Activated B cell treated with CpG ODN at 0.5 μM for 24 hours (primary cell): ENCODE measurements around the gene ANO8. TPM values are rescaled to one million over a fixed set of nuclear protein-coding genes. Genes with fewer than 3 reads are reported as not detected.

ENCODE experiments used
- ATAC-seq: fragments of 200-7000 bp; cut with Tn5 transposase; one replicate; pipeline ENCODE4 v1.10.0; 2021; ENCODE audit warnings: low read depth, mild to moderate bottlenecking, moderate library complexity
- CTCF ChIA-PET: fragments of 350-600 bp; sonication (Branson Sonifier 250); formaldehyde crosslinking; loops from one replicate; lab custom pipeline; 2021; ENCODE audit warnings: antibody characterized with exemption; lab: Charles Lee
- POLR2A ChIA-PET: fragments of 350-600 bp; sonication (Branson Sonifier 250); formaldehyde crosslinking; loops from one replicate; lab custom pipeline; 2021; ENCODE audit warnings: antibody characterized with exemption; lab: Charles Lee
- DNase-seq: peaks from one replicate; pipeline ENCODE4 v3.0.0; 2022
- H3K27ac Mint-ChIP-seq: one replicate; pipeline ENCODE4 v1.8.0; 2020; ENCODE audit warnings: mixed read lengths
- H3K27me3 Mint-ChIP-seq: one replicate; pipeline ENCODE4 v1.8.0; 2021; ENCODE audit warnings: mixed read lengths
- H3K36me3 Mint-ChIP-seq: one replicate; pipeline ENCODE4 v1.8.0; 2021; ENCODE audit warnings: low read depth, mixed read lengths
- H3K4me1 Mint-ChIP-seq: one replicate; pipeline ENCODE4 v1.8.0; 2021; ENCODE audit warnings: mixed read lengths
- H3K4me3 Mint-ChIP-seq: one replicate; pipeline ENCODE4 v1.8.0; 2020; ENCODE audit warnings: mild to moderate bottlenecking, mixed read lengths
- H3K9me3 Mint-ChIP-seq: one replicate; pipeline ENCODE4 v1.8.0; 2020; ENCODE audit warnings: mixed read lengths
- intact Hi-C: fragments of 100-400 bp; cut with micrococcal nuclease; formaldehyde crosslinking; loops from one replicate; pipeline ENCODE4 v1.15.1; 2024
- total RNA-seq: library from RNA; stranded (reverse); gene quantifications from 2 replicates; pipeline ENCODE4 v1.2.3, GENCODE V29; 2022
- TF ChIP-seq, protein P1 (sequence below): fragments of 200-600 bp; IDR thresholded peaks from one replicate; pipeline ENCODE4 v1.8.0; 2022; ENCODE audit warnings: antibody characterized with exemption, mild to moderate bottlenecking

Gene ANO8
- total RNA-seq, 1 donor from 2014 or later = 2.2 TPM

DNA sequence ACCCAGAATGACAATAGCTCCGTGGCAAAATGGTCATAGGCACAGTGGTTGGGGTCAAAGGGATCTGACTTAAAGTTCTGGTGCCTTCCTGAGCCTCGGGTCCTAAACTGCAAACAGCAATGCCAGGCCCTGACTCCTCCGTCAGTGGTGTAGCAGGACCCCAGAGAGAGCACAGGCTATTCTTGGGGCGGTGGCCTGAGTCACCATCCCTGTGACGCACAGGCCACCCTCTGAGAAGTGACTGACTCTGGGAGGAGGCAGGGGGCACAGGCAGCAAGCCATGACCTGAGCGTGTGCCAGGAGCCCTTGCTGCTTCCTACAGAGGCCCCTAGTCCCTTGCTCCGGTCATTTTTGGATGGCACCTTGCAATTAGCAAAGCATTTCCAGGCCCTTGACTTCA is 23.7 kb upstream of the ANO8 start:
- Mint-ChIP-seq H3K36me3 (no peaks in the 10 kb centered on the region), H3K9me3 (no peaks in the 10 kb centered on the region), H3K4me3 (no peak overlapping the region), H3K4me1 (no peaks in the 10 kb centered on the region), H3K27ac (no peak overlapping the region), H3K27me3 (peaks cover 18% of the 10 kb centered on the region)
- DNase-seq (no peak), ATAC-seq (no peak)
- POLR2A ChIA-PET = no interaction called here
- CTCF ChIA-PET = no interaction called here
- TF ChIP-seq, protein P1, sequence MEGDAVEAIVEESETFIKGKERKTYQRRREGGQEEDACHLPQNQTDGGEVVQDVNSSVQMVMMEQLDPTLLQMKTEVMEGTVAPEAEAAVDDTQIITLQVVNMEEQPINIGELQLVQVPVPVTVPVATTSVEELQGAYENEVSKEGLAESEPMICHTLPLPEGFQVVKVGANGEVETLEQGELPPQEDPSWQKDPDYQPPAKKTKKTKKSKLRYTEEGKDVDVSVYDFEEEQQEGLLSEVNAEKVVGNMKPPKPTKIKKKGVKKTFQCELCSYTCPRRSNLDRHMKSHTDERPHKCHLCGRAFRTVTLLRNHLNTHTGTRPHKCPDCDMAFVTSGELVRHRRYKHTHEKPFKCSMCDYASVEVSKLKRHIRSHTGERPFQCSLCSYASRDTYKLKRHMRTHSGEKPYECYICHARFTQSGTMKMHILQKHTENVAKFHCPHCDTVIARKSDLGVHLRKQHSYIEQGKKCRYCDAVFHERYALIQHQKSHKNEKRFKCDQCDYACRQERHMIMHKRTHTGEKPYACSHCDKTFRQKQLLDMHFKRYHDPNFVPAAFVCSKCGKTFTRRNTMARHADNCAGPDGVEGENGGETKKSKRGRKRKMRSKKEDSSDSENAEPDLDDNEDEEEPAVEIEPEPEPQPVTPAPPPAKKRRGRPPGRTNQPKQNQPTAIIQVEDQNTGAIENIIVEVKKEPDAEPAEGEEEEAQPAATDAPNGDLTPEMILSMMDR = no peak
- intact Hi-C loops = no loop called here

DNA sequence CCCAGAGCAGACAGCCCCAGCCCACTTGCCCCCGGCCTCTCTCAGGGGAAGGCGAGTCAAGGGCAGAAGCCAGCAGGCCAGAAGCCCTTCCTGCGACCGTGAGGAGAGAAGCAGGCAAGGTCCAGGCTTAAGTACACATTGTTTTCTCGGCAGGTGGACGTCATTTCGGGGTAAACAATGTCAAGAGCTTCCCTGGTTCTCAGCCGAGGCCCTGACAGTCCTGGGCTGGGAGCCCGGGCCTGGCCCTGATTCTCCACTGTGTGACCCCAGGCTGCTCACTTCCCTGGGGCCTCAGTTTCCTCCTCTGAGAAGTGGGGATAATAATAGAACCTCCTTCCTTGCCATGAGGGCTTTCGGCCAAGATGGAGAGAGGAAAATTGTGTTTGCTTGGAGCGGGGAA is 23.1 kb upstream of the ANO8 start:
- peaks cover 22% of the 10 kb centered on the region for H3K27me3 Mint-ChIP-seq
- H3K4me3 Mint-ChIP-seq = no peak overlapping the region
- ATAC-seq (no peak), DNase-seq (no peak)
- no peaks in the 10 kb centered on the region for H3K4me1 Mint-ChIP-seq
- intact Hi-C loops = no loop called here
- no peaks in the 10 kb centered on the region for H3K9me3 Mint-ChIP-seq
- H3K36me3 Mint-ChIP-seq = no peaks in the 10 kb centered on the region
- TF ChIP-seq, protein P1 = no peak
- POLR2A ChIA-PET = no interaction called here
- no peak overlapping the region for H3K27ac Mint-ChIP-seq
- CTCF ChIA-PET = no interaction called here

DNA sequence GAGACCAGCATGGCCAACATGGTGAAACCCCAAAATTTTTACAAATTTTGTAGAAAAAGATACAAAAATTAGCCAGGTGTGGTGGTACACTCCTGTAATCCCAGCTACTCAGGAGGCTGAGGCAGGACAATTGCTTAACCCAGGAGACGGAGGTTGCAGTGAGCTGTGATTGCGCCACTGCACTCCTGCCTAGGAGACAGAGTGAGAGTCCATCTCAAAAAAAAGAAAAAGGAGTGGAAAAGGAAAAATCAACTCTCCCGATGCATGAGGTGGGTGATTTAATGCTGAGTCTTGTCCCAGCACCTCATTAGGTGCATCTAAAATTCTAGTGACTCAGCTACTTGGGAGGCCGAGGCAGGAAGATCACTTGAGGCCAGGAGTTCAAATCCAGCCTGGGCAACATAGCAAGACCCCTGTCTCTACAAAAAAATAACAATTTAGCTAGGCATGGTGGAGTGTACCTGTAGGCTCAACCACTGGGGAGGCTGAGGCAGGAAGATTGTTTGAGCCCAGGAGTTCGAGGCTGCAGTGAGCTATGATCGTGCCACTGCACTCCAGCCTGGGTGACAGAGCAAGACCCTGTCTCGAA is 22.5 kb upstream of the ANO8 start:
- Mint-ChIP-seq H3K36me3 (no peaks in the 10 kb centered on the region), H3K9me3 (no peaks in the 10 kb centered on the region), H3K4me1 (no peaks in the 10 kb centered on the region), H3K27ac (no peak overlapping the region), H3K27me3 (peaks cover 18% of the 10 kb centered on the region), H3K4me3 (no peak overlapping the region)
- no peak for ATAC-seq
- ChIA-PET POLR2A (no interaction called here), CTCF (no interaction called here)
- no peak for DNase-seq
- intact Hi-C loops = no loop called here
- TF ChIP-seq, protein P1 = no peak

DNA sequence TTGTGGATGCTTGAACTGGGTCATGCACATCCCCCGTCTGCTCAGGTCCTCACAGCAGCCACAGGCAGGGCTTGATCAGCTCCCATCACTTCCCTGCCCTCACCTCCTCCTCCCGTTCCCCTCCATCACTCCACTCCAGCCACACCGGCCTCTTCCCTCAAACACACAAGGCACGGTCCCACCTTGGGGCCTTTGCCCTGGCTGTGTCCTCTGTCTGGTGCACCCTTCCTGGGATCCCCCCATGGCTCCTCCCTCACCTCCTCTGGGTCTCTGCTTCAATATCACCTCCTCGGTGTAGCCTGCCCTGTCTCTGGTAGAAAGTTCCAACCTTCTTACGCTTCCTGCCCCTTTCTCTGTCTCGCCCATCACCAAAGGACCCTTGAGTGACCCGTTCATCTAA is 18.7 kb upstream of the ANO8 start:
- CTCF ChIA-PET = interaction anchor here (1.6 kb wide), 1 partner anchor 33 kb away, joined by 5 read pairs; no protein-coding TSS in a partner anchor
- Mint-ChIP-seq H3K27ac (no peak overlapping the region), H3K4me1 (no peaks in the 10 kb centered on the region)

DNA sequence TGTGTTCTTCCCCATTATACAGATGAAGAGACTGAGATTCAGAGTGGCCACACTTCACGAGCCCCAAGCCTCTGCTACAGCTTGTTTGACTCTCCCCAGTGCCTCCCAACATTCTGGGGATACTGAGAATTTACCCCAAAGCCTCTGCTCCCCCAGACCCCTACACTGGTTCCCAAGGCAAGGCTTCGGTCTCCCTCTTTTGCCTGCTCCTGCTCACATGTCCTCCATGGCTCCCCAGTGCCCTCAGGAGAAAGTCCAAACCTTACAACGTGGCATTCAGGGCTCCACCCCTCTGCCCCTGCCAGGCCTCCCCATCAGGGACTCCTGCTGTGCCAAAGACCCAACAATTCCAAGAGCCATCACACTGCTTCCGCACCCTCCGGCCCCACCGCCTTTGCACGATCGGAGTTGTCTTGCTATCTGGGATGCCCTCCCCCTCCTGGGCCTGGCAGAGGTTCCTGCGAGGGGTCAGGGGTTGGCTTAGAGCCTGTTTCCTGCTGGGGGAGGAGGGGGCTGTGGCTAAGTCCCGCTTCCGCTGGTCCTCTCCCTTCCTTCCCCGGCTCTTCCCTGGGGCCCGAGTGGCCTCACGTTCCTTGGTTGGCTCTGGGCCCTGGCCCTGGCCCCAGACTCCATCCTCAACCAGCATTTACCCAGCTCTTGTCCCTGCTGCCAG is 18.1 kb upstream of the ANO8 start:
- TF ChIP-seq, protein P1 = no peak
- intact Hi-C loops = no loop called here
- H3K27me3 Mint-ChIP-seq = peaks cover 27% of the 10 kb centered on the region
- ChIA-PET POLR2A (no interaction called here), CTCF (interaction anchor here (1.6 kb wide), 1 partner anchor 33 kb away, joined by 5 read pairs; no protein-coding TSS in a partner anchor)
- H3K27ac Mint-ChIP-seq = no peak overlapping the region
- no peak for ATAC-seq
- no peak for DNase-seq
- H3K4me1 Mint-ChIP-seq = no peaks in the 10 kb centered on the region
- no peaks in the 10 kb centered on the region for H3K36me3 Mint-ChIP-seq
- no peaks in the 10 kb centered on the region for H3K9me3 Mint-ChIP-seq
- H3K4me3 Mint-ChIP-seq = no peak overlapping the region

More for the DNA sequence above, 18.7 kb upstream of the ANO8 start:
- ATAC-seq = no peak
- no peak for DNase-seq
- Mint-ChIP-seq H3K27me3 (peaks cover 24% of the 10 kb centered on the region), H3K9me3 (no peaks in the 10 kb centered on the region), H3K36me3 (no peaks in the 10 kb centered on the region), H3K4me3 (no peak overlapping the region)
- intact Hi-C loops = no loop called here
- TF ChIP-seq, protein P1 = no peak
- POLR2A ChIA-PET = no interaction called here
